ENCODE measurements around the gene AFDN. TPM values are rescaled to one million over a fixed set of nuclear protein-coding genes. Genes with fewer than 3 reads are reported as not detected.

Gene AFDN
- total RNA-seq, 4 donors from 2014 or later: 133 to 391 (median 148) TPM

- TF ChIP-seq POLR2AphosphoS5 (IDR thresholded peaks at IDR 0.05) (no peak), POLR2A (IDR thresholded peaks at IDR 0.05) (no peak), CTCF (IDR thresholded peaks at IDR 0.05) (no peak), EP300 (IDR thresholded peaks at IDR 0.05) (no peak)
- H3K27me3 ChIP-seq: peaks cover 17% of the 10 kb centered on the region
- H3K36me3 ChIP-seq: no peaks in the 10 kb centered on the region
- peaks cover 18% of the 10 kb centered on the region for H3K4me1 ChIP-seq
- no peak for DNase-seq (ENCODE audit: low spot score in 2 of 2)
- H3K4me3 ChIP-seq: no peak overlapping the region
- H3K27ac ChIP-seq: no peak overlapping the region
- 76% methylated on average over 6 of the region's 6 CpGs for WGBS
- no peaks in the 10 kb centered on the region for H3K9me3 ChIP-seq
Observed at GRCh38 chr6:167800549-167800948, 26.2 kb upstream of the AFDN start.

GRCh38 chr6:167801263-167801662, 25.4 kb upstream of the AFDN start:
- Histone ChIP-seq H3K27me3 (peaks cover 11% of the 10 kb centered on the region), H3K4me3 (no peak overlapping the region), H3K27ac (no peak overlapping the region), H3K4me1 (peaks cover 12% of the 10 kb centered on the region), H3K9me3 (no peaks in the 10 kb centered on the region), H3K36me3 (no peaks in the 10 kb centered on the region)
- TF ChIP-seq CTCF (IDR thresholded peaks at IDR 0.05) (no peak), POLR2AphosphoS5 (IDR thresholded peaks at IDR 0.05) (no peak), EP300 (IDR thresholded peaks at IDR 0.05) (no peak), POLR2A (IDR thresholded peaks at IDR 0.05) (no peak)
- WGBS: 90% methylated on average over 1 of the region's 1 CpG
- no peak for DNase-seq (ENCODE audit: low spot score in 2 of 2)

GRCh38 chr6:167802339-167802738, 24.4 kb upstream of the AFDN start:
- DNase-seq (ENCODE audit: low spot score in 2 of 2): no peak
- 100% methylated on average over 2 of the region's 3 CpGs for WGBS
- Histone ChIP-seq H3K36me3 (no peaks in the 10 kb centered on the region), H3K27me3 (peaks cover 3% of the 10 kb centered on the region), H3K4me3 (no peak overlapping the region), H3K9me3 (no peaks in the 10 kb centered on the region), H3K4me1 (peaks cover 4% of the 10 kb centered on the region), H3K27ac (no peak overlapping the region)
- TF ChIP-seq CTCF (IDR thresholded peaks at IDR 0.05): no peak
- no peak for TF ChIP-seq POLR2AphosphoS5 (IDR thresholded peaks at IDR 0.05)

GRCh38 chr6:167803816-167804215, 22.9 kb upstream of the AFDN start:
- Histone ChIP-seq H3K4me3 (no peak overlapping the region), H3K27ac (no peak overlapping the region), H3K4me1 (peaks cover 4% of the 10 kb centered on the region), H3K9me3 (no peaks in the 10 kb centered on the region), H3K36me3 (no peaks in the 10 kb centered on the region), H3K27me3 (no peaks in the 10 kb centered on the region)
- no peak for TF ChIP-seq EP300 (IDR thresholded peaks at IDR 0.05)
- no peak for TF ChIP-seq CTCF (IDR thresholded peaks at IDR 0.05)
- no peak for TF ChIP-seq POLR2AphosphoS5 (IDR thresholded peaks at IDR 0.05)
- no peak for TF ChIP-seq POLR2A (IDR thresholded peaks at IDR 0.05)
- no peak for DNase-seq (ENCODE audit: low spot score in 2 of 2)
- WGBS: 91% methylated on average over 8 of the region's 8 CpGs

- Histone ChIP-seq H3K4me3 (no peak overlapping the region), H3K27me3 (no peaks in the 10 kb centered on the region), H3K9me3 (no peaks in the 10 kb centered on the region), H3K4me1 (peaks cover under 1% of the 10 kb centered on the region), H3K27ac (no peak overlapping the region), H3K36me3 (no peaks in the 10 kb centered on the region)
- 96% methylated on average over 14 of the region's 24 CpGs for WGBS
- no peak for DNase-seq (ENCODE audit: low spot score in 2 of 2)
- no peak for TF ChIP-seq POLR2AphosphoS5 (IDR thresholded peaks at IDR 0.05)
- TF ChIP-seq POLR2A (IDR thresholded peaks at IDR 0.05): no peak
- TF ChIP-seq EP300 (IDR thresholded peaks at IDR 0.05): no peak
- no peak for TF ChIP-seq CTCF (IDR thresholded peaks at IDR 0.05)
Observed at GRCh38 chr6:167804281-167805013, 22.3 kb upstream of the AFDN start.

Measured in suprapubic skin (tissue), 4 donors.